COLO829 (cell line): Measurements from ENCODE around the gene ASCC1.
"Not testable (repeated sequence)": the region's sequence is repeated elsewhere in the genome, so short reads cannot be mapped to it uniquely, and the experiment has no call there.

Source experiments
- DNase-seq: peaks from one replicate; pipeline ENCODE4 v3.0.0; 2012; ENCODE audit warnings: low spot score

Gene ASCC1, protein sequence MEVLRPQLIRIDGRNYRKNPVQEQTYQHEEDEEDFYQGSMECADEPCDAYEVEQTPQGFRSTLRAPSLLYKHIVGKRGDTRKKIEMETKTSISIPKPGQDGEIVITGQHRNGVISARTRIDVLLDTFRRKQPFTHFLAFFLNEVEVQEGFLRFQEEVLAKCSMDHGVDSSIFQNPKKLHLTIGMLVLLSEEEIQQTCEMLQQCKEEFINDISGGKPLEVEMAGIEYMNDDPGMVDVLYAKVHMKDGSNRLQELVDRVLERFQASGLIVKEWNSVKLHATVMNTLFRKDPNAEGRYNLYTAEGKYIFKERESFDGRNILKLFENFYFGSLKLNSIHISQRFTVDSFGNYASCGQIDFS

DNA sequence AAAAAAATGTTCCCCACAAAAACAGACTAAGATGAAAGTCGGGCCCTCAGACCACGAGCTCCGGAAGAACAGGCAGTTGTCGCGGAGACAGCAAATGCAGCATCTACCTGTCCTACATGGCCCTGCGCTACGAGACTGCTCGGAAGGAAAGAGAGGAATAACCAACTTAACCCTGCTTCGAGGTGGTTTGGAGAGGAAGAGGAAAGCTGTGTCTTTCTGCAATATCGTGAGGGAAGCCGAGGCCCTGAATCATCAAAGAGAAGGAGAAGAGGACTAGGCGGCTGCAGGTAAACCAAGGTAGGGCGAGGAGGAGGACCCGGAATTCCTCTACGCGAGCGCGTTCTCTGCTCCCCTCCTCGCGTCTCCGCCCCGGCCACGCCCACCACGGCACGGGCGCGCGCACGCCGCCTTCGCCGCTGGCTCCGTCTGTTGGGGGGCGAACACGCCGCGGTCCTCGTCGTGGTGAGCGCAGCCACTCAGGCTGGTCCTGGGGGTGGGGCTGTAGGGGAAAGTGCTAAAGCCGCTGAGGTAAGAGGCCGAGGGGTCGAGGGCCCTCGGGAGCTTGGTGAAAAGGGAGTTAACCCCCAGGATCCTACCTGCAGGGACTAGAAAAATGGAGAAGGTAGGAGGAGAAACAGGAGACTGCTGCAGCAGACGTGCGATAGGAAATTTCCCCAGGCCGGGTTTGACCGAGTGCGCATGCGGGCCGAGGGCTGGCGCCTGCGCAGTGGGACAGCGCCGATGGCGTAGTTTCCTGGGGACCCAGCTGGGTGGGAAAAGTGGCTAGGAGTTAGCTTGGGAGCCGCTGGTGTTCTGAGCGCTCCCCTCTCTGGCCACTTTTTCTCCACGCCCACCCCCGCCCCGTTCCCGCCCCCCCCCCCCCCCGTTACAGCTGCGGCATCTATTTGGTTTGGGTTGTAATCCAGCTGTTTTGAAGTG is at the start of gene ASCC1, which contains the start of gene ANAPC16:
ASCC1 (minus strand) TSS at position 666 of the 939 bp plus-strand sequence. CDS start 2,978 bp downstream, outside the sequence.
ANAPC16 (plus strand) TSS at position 402 of the 939 bp plus-strand sequence. CDS start 7,903 bp downstream, outside the sequence.
- peak; percentile 70 for DNase-seq

DNA sequence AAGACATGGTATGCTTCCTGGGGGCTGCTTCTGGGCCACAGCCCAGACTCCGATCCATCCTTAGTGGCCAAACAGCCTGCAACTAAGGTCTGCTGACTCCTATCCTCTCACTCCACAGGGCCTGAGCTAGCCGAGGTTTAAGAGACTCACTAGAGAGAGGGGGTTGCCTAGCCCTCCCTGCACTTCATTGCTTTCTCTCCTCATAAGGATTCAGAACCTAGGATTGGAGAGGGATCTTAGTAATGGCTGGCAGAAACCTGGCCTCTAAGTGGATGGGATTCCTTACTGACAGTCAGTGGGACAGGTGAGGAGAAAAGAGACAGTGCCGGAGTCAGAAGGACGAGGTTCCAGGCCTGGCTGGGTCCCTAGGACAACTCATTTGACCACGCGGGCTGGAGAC is 49.4 kb upstream of the ASCC1 start:
- DNase-seq: no peak

DNA sequence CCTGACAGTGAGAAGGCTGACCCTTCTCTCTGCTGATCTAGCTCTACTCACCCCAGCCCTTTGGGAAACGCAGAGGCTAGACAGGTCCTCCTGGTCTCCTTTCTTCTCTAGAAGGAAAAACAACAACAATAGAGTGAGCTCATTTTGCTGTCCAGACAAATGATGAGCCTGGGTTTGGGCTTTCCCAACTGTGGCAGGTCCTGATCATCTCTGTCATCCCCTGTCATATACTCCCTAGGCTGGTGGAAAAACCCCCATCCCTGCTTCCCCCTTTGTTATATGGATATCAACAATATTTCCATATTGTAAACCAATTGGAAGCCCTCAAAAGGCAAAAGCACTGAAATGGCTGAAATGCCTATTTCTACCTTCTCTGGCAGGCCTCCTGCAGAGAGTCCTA is 48.5 kb upstream of the ASCC1 start:
- no peak for DNase-seq

DNA sequence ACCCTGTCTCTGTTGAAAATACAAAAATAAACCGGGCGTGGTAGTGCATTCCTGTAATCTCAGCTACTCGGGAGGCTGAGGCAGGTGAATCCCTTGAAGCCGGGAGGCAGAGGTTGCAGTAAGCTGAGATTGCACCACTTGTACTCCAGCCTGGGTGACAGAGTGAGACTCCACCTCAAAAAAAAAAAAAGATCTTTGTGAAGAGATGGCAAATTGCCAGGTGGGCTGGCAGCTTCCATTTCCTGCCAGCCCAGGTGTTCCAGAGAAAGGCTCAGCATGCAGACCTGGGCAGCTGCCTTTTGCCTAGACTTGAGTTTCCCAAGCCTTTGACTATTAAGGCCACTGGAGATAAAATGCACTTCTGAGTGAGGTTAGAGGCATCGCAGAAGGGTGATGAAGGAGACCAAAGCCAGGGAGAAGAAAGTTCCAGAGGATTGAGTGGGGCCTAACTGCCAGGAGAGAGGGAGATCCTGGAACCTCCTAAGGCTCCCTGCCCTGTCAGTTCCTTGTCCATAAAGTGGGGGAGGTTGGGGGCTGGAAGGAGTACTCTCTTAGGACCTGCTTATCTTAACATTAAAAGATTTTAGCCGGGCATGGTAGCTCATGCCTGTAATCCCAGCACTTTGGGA is 47.7 kb upstream of the ASCC1 start:
- DNase-seq: no peak

DNA sequence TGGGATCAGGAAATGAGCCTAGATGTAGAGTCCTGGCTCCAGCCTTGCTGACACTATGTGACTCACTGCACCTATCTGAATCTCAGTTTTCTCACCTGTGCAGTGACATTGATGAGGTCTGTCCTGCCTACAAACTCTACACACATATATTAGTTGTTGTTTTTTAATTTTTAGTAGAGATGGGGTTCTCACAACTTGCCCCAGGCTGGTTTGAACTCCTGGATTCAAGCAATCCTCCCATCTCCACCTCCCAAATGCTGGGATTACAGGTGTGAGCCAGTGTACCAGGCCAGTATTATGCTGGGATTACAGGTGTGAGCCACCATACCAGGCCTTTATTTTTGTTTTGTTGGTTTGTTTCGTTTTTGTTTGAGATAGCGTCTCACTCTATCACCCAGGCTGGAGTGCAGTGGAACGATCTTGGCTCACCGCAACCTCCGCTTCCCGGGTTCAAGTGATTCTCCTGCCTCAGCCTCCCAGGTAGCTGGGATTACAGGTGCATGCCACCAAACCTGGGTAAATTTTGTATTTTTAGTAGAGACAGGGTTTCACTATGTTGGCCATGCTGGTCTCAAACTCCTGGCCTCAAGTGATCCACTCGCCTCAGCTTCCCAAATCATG is 45.8 kb upstream of the ASCC1 start:
- DNase-seq: no peak

DNA sequence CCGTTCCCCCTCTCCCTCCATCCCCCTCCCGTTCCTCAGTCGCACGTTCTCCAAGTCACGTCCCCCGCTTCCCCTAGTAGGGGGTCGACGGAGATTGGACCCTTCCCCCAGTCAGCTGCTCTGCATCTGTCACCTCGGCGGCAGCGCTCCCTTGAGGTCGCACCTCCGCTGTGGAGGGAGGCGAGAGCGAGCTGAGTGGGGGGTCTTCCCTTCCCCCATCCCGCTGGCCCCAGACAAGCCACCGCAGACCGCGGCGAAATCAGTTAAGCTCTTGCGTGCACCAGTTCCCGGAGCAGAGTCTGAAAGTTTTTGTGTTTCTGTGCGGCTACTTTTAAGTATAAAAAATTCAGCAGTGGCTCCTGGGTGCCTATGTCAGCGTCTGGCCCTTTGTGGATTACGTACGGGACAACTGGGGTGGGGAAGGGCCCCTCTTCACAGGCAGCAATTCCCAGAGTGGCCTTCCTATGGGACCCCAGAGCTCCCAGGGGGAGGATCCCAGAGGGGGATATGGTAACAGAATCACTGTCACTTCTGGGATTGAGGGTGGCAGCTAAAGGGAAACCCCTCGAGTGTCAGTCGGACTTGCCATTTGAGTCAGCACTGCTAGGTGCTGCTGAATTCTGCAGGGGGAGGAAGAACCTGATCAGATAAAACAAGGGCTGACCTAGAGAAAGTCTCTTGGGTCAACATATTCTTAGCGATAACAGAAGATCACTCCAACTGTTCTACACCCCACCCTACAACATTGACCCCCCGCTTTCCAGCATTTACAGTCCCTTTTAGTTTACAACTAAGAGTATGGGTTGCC is 45.1 kb upstream of the ASCC1 start:
- no peak for DNase-seq

DNA sequence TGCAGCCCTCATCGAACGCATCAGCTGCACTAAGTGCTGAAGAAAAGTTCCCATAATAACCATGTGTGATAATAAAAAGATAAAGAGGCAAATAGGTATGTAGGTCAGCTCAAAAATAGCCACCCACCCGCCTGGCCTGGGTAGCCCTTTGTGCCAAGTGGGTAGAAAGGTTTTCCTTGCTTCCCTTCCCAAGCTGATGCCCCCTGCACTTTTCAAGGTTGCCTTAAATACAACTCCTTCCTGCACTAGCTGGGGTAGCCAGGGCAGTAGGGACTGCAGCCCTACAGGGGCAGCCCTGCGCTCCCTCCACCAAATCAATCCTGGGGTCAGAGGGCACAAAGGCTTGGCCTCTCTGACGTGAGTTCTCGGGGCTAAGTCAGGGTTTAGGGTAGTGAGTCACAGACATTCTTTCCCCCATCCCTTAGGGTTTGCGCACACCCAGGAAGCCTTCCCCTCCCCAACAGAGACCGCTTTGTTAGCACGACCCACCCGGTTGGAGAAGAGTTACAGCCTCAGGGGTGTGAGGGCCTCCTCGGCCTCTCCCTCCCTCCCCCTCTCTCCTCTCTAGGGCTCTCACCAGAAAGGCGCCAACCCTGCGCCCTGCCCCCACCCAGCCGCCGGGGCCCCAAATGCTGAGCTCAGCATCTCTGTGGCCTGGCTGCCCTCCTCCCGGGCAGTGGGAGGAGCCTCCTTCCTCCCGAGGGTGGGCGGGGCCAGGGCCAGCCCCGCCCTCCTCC is 44.3 kb upstream of the ASCC1 start:
- peak; percentile 88 for DNase-seq

DNA sequence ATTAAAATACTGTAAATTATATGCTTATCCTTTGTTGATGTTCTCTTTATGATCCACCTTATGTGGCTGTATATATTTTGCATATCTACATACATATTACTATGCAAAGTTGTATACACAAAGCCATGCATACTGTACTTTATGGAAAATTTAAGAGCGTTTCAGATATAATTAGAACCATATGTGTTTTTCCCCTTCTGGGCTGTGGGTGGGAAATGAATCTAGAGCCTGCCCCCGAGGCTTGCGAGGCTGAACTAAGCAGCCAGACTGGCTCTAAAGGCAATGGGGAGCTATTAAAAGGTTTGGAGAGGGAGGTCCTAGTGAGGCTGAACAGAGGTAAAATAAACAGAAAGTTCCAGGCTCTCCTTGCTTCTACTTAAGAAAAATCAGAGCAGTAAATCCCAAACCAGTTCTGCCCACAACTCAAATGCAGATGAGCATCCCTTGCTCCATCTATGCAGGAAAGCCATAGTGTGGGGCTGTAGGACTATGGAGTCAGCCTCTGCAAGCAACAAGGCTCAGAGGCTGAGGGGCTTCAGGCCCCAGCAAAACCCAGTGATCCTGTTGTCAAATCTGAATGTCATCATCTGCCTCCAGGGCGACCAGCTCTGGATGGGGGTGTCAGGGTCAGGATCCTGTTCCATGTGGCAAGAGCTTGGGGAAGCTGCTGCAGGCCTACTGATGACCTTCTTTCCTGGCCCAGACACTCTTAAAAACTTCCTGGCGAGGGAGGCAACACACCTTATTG is 43.6 kb upstream of the ASCC1 start:
- DNase-seq: no peak

DNA sequence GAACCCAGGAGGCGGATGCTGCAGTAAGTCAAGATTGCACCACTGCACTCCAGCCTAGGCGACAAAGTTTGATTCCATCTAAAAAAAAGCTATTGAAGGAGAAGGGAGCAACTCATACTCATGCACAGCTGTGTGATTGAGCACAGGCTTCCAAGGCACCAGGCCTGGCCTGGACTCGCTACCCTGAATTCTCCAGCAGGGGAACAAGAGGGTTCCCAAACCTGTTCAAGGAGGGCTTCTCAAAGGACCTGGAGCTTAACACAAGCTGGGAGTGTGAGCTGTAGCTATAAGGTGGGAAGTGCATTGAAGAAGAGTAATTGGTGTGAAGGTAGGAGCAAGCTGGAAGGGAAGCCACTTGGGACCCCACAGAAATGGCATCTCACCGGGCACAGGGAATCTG is 42.5 kb upstream of the ASCC1 start:
- DNase-seq: no peak

DNA sequence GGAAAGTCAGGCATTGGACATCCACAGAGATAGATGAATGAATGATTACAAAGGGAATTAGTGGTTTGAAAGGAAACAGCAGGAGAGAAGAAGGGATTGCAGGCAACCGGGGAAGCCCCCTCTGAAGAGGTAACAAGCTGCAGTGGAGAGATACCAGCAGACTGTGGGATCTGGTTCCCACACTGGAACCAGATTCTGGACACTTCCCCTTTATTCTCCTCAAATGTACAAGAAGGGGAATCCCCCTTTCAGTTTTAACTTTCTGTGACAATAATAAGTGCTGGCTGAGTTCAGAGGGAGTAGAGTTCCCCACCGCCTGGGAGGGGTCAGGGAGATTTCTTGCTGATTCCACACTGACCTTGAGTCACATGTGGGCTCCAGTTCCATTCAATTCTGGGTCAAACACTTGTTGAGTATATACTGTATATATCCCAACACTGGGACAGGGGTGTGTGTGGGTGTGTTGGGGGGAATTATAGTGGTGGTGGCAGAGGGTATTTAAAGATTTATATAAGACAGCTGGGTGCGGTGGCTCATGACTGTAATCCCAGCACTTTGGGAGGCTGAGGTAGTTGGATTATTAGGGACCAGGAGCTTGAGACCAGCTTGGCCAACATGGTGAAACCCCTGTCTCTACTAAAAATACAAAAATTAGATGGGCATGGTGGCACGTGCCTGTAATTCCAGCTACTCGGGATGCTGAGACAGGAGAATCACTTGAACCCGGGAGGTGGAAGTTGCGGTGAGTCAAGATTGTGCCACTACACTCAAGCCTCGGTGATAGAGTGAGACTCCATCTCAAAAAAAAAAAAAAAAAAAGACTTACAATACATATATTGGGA is 41.2 kb upstream of the ASCC1 start:
- DNase-seq: no peak

DNA sequence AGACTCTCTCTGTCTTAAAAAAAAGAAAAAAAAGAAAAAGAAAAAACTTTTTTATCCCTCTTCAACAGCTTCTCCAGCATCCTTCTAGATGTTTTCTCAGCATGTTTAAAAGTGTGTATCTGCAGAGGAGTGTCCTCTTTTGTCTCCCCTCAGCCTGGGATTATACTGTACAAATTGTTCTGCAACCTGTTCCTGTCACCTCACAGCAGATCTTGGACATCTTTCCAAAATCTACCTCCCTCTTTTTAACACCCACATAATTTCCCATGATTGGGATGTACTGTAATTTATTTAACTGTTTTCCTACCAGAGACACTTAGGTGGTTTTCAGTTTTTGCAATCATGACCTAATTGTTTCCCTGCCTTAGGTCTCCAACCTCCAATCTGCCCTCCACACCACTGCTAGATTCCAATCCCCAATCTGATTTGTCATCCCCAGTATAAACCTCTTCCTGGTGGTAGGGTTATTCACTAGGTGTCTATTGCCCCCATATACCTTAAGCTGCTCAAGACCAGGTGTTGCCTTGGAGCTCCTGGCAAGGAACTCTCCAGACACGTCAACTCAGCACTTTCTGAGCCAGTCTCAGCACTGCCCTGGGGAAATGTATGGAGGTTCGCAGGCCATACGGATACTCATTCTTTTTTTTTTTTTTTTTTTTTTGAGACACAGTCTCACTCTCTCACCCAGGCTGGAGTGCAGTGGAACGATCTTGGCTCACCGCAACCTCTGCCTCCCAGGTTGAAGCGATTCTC is 40.1 kb upstream of the ASCC1 start:
- DNase-seq: no peak

DNA sequence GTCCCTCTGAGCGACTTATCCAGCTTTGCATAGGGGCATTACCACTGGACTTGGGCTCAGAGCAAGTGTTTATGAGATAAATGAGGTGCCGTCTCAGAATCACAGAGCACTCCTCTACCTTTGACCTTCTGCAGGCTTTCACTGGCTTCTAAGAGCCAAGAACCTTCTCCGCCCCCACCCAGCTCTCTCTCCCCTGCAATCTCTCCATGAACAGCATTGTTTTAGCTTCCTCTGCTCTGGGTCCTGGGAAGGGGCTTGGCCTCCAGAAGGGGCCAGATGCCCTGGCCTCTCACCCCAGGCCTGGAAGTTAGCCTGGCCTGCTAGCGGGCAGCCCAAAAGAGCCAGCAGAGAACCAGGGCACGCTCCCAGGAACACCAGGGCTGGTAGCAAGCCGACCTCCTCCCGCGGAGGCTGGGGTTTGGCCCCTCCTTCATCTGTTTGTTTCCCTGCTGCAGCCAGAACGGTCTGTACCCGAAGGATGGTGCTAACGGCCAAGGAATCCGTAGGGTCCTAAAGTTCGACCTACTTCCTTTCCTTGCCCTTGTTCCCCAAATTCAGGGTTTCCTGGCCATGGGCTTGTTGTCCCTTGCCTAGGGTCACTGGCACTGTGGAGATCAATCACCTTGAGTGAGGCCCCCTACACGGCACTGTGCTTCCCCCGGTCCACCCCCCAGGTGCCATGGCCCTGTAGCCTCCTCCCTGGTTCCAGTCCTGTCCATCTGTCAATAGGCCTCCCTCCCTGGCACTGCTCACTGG is 38.9 kb upstream of the ASCC1 start:
- DNase-seq: peak; percentile 74

DNA sequence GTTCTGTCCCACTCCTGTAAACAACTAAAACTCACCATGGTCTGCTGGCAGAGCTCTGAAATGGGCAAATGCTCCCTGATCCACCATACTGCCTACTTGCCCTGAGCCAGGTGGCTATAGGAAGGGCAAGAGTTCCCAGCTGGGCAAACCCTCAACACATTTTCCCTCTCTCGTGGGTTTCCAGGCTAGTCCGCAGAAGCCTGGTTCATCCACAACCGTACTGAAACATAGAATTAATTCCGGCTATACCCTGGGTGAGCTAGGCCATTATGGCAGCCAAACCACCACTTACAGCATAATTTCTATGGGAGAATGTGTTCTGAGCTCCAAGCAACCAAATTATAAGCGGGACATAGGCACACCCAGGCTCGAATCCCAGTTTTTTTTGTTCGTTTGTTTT is 37.5 kb upstream of the ASCC1 start:
- no peak for DNase-seq

DNA sequence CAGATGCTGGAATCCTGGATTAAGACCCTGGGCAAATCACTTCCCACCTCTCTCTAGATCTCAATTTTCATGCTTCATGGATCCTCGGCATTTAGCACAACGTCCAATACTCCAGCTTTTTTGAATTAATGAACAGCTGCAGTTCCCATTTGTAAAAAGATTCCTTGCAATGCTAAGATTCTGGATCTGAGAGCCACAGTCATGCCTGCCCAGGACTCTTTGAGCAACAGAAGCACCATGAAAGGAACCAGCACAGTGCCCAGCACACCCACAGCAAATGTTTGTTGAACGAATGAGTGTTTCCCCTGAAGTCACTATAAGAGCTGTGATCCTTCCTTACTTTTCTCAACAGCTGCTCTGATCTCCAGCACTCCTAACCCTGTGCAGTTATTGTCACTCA is 36.9 kb upstream of the ASCC1 start:
- DNase-seq: no peak

DNA sequence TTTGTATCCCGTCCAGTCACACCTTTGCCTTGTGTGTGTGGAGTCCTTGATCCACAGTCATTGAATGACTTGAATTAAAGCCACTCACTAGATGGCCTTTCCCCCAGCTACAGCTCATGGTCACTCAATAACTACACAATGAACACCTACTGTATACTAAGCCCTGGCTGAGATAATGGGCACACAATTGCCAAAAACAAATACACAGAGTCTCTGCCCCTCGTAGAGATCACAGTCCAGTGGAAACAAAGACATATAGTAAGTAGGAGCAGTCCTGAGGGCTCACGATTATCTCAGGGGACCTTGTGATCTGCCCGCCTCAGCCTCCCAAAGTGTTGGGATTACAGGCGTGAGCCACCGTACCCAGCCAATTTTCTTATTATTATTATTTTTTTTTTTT is 35.6 kb upstream of the ASCC1 start:
- no peak for DNase-seq

DNA sequence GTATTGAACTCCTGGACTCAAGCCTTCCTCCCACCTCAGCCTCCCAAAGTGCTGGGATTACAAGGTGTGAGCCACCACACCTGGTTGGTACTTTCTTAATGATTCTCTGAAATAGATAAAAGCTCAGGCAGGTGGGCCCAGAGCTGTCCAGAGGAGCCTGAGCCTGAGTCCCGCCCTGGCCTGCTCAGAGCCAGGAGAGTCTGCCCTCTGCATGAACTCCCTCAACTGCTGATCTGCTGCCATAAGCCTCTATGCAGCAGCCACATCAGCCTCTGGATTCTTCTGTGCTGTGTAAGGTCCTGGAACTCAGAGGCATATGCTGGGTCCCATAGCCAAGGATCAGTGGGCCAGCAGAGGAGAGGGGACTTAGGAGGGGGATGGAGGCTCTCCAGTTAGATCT is 34.6 kb upstream of the ASCC1 start:
- DNase-seq: no peak

DNA sequence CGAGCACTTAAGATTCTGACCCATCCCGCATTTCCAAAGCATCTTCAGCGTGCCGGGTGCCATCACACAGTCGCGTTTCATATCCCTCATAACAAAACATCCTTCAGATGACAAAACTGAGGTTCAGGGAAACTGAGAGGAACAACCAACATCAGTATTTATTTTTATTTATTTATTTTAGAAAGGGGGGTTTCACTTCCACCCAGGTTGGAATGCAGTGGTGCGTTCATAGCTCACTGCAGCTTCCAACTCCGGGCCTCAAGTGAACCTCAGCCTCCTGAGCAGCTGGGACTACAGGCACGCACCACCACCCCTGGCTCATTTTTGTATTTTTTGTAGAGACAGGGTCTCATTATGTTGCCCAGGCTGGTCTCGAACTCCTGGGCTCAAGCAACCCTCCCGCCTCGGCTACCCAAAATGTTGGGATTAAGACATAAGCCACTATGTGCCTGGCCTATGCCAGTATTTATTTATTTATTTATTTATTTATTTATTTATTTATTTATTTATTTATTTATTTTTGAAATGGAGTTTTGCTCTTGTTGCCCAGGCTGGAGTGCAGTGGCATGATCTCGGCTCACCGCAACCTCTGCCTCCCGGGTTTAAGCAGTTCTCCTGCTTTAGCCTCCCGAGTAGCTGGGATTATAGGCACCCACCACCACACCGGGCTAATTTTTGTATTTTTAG is 33.2 kb upstream of the ASCC1 start:
- not testable (repeated sequence) for DNase-seq
